Spleen (tissue), 11 donors: Measurements from ENCODE around the gene SRGAP3. TPM values are rescaled to one million over a fixed set of nuclear protein-coding genes. Genes with fewer than 3 reads are reported as not detected.

ENCODE experiments used
- DNase-seq: peaks from one replicate; pipeline ENCODE4 v3.0.0-alpha.2; 2020
- H3K27ac ChIP-seq, 8 donors: fragments of 200-600 bp; sonication (generic) in 7 of 8; 1 replicate in 4 of 8; 2 replicates in 4 of 8; pipeline versions ENCODE4 v1.5.0 to v1.8.0; 2016 to 2021; ENCODE audit warnings: inconsistent platforms in 4 of 8, mild to moderate bottlenecking in 4 of 8, moderate library complexity in 1 of 8
- H3K27me3 ChIP-seq, 7 donors: fragments of 200-600 bp; sonication (generic) in 6 of 7; replicated peaks in 1 of 7; 1 replicate in 4 of 7; 2 replicates in 3 of 7; pipeline versions ENCODE4 v1.5.0 to v1.8.0; 2016 to 2021; ENCODE audit warnings: inconsistent platforms in 3 of 7, mild to moderate bottlenecking in 1 of 7
- H3K36me3 ChIP-seq, 6 donors: fragments of 200-600 bp; sonication (generic) in 5 of 6; 1 replicate in 4 of 6; 2 replicates in 2 of 6; pipeline versions ENCODE4 v1.5.0 to v1.8.0; 2016 to 2021; ENCODE audit warnings: inconsistent platforms in 2 of 6
- H3K4me1 ChIP-seq, 6 donors: fragments of 200-600 bp; sonication (generic) in 5 of 6; 1 replicate in 3 of 6; 2 replicates in 3 of 6; pipeline versions ENCODE4 v1.5.0 to v1.8.0; 2016 to 2021; ENCODE audit warnings: inconsistent platforms in 3 of 6
- H3K4me3 ChIP-seq, 8 donors: fragments of 200-600 bp; sonication (generic) in 7 of 8; 1 replicate in 4 of 8; 2 replicates in 4 of 8; pipeline versions ENCODE4 v1.5.0 to v1.8.0; 2016 to 2021; ENCODE audit warnings: inconsistent platforms in 4 of 8, mild to moderate bottlenecking in 4 of 8, moderate library complexity in 2 of 8
- H3K9me3 ChIP-seq, 8 donors: fragments of 200-600 bp; sonication (generic) in 7 of 8; 1 replicate in 4 of 8; 2 replicates in 4 of 8; pipeline versions ENCODE4 v1.5.0 to v1.8.0; 2016 to 2021; ENCODE audit warnings: inconsistent platforms in 4 of 8
- POLR2A ChIP-seq, 3 donors: fragments of 450-650 bp; IDR thresholded peaks; one replicate each; pipeline ENCODE4 v1.5.1; 2017; ENCODE audit warnings: antibody characterized with exemption in 3 of 3, mild to moderate bottlenecking in 1 of 3
- POLR2AphosphoS5 ChIP-seq, 3 donors: sonication (generic); formaldehyde crosslinking; IDR thresholded peaks; one replicate each; pipeline ENCODE4 v1.5.1; 2017; ENCODE audit warnings: antibody characterized with exemption in 3 of 3
- WGBS, 5 donors: extraction: QIAGEN DNeasy Blood & Tissue Kit in 3 of 5; methylation state at CpG; one replicate each; pipeline versions ENCODE4 v1.1.5 to v1.1.7; 2013 to 2018; 5-methylcytosine and 5-hydroxymethylcytosine counted together
- intact Hi-C: fragments of 100-400 bp; cut with DNase I; formaldehyde crosslinking; loops from one replicate; pipeline ENCODE4 v1.15.0; 2023; ENCODE audit warnings: low total_unique reads
- polyA plus RNA-seq, 3 donors: library from polyadenylated mRNA; stranded (reverse); fragments of 200-250 nt; gene quantifications; one replicate each; pipeline ENCODE4 v1.2.1, GENCODE V29; 2013
- total RNA-seq, 7 donors: library from RNA; depleted of rRNA in 3 of 7; stranded (reverse); fragments of >200 nt in 3 of 7; fragmentation: NEBNext Ultra II Directional in 4 of 7; extraction: Animal tissue kit (Norgen Biotek cat#: 25700) in 4 of 7; gene quantifications; one replicate each; pipeline versions ENCODE4 v1.1.0 to v1.2.1, GENCODE V29; 2016 to 2021
- TF ChIP-seq, protein P1 (sequence below), 11 experiments: fragments of 200-600 bp in 7 of 11; fragments of 450-650 bp in 4 of 11; sonication (generic) in 4 of 11; IDR thresholded peaks in 8 of 11; conservative IDR thresholded peaks in 3 of 11; 1 replicate in 7 of 11; 2 replicates in 4 of 11; pipeline versions ENCODE4 v1.4.0 to v1.8.0; 2016 to 2021; ENCODE audit warnings: antibody characterized with exemption in 11 of 11, inconsistent platforms in 4 of 11, mild to moderate bottlenecking in 1 of 11
- donor health status: healthy with polysubstance abuse.
- donor health status: DM: no; HTN: no; CAD: no; lungs with moderate emphysema.
- donor health status: DM: no; HTN: no; CAD: no.
- donor health status: Bipolar disorder and iron deficiency.
- donor health status: healthy.
- donor health status: DM: no; HTN: no; CAD: no.
- donor health status: DM: yes; HTN: yes; CAD: no.

The SRGAP3 gene
- total and polyA plus RNA-seq, 10 donors = 0.54 to 10.3 (median 6.4) TPM

GRCh38 chr3:9119331-9119730 lies 130.1 kb downstream of the SRGAP3 start:
- H3K36me3 ChIP-seq = no peaks in the 10 kb centered on the region
- H3K27ac ChIP-seq = no peak overlapping the region
- intact Hi-C loops = no loop called here
- no peak overlapping the region for H3K4me3 ChIP-seq
- H3K9me3 ChIP-seq = no peaks in the 10 kb centered on the region
- TF ChIP-seq POLR2AphosphoS5 (IDR thresholded peaks at IDR 0.05) = no peak
- TF ChIP-seq, protein P1, sequence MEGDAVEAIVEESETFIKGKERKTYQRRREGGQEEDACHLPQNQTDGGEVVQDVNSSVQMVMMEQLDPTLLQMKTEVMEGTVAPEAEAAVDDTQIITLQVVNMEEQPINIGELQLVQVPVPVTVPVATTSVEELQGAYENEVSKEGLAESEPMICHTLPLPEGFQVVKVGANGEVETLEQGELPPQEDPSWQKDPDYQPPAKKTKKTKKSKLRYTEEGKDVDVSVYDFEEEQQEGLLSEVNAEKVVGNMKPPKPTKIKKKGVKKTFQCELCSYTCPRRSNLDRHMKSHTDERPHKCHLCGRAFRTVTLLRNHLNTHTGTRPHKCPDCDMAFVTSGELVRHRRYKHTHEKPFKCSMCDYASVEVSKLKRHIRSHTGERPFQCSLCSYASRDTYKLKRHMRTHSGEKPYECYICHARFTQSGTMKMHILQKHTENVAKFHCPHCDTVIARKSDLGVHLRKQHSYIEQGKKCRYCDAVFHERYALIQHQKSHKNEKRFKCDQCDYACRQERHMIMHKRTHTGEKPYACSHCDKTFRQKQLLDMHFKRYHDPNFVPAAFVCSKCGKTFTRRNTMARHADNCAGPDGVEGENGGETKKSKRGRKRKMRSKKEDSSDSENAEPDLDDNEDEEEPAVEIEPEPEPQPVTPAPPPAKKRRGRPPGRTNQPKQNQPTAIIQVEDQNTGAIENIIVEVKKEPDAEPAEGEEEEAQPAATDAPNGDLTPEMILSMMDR (IDR thresholded peaks at IDR 0.05 in 8 of 11, conservative IDR thresholded peaks at IDR 0.05 in 3 of 11) = no peak
- no peak for TF ChIP-seq POLR2A (IDR thresholded peaks at IDR 0.05)
- no peaks in the 10 kb centered on the region for H3K4me1 ChIP-seq
- WGBS, 5 donors = 36 to 62% (median 43%) methylated on average over 4 of the region's 4 CpGs
- no peaks in the 10 kb centered on the region for H3K27me3 ChIP-seq
- no peak for DNase-seq

GRCh38 chr3:9118222-9118621 lies 131.2 kb downstream of the SRGAP3 start:
- TF ChIP-seq POLR2A (IDR thresholded peaks at IDR 0.05) = no peak
- TF ChIP-seq POLR2AphosphoS5 (IDR thresholded peaks at IDR 0.05) = no peak
- TF ChIP-seq, protein P1 (IDR thresholded peaks at IDR 0.05 in 8 of 11, conservative IDR thresholded peaks at IDR 0.05 in 3 of 11) = no peak
- H3K9me3 ChIP-seq = no peaks in the 10 kb centered on the region
- 77 to 94% (median 90%) methylated on average over 2 of the region's 2 CpGs for WGBS, 5 donors
- no peaks in the 10 kb centered on the region for H3K36me3 ChIP-seq
- H3K27me3 ChIP-seq = no peaks in the 10 kb centered on the region
- no peak overlapping the region for H3K27ac ChIP-seq
- H3K4me1 ChIP-seq = no peaks in the 10 kb centered on the region
- no peak overlapping the region for H3K4me3 ChIP-seq
- no peak for DNase-seq
- intact Hi-C loops = no loop called here

GRCh38 chr3:9117220-9117619 lies 132.2 kb downstream of the SRGAP3 start:
- no peaks in the 10 kb centered on the region for H3K27me3 ChIP-seq
- H3K4me1 ChIP-seq = no peaks in the 10 kb centered on the region
- no peak for DNase-seq
- no peak overlapping the region for H3K27ac ChIP-seq
- intact Hi-C loops = no loop called here
- TF ChIP-seq POLR2AphosphoS5 (IDR thresholded peaks at IDR 0.05) (no peak), POLR2A (IDR thresholded peaks at IDR 0.05) (no peak)
- TF ChIP-seq, protein P1 (IDR thresholded peaks at IDR 0.05 in 8 of 11, conservative IDR thresholded peaks at IDR 0.05 in 3 of 11) = no peak
- 80 to 92% (median 90%) methylated on average over 1 of the region's 1 CpG for WGBS, 5 donors
- H3K4me3 ChIP-seq = no peak overlapping the region
- H3K9me3 ChIP-seq = no peaks in the 10 kb centered on the region
- H3K36me3 ChIP-seq = no peaks in the 10 kb centered on the region

DNA sequence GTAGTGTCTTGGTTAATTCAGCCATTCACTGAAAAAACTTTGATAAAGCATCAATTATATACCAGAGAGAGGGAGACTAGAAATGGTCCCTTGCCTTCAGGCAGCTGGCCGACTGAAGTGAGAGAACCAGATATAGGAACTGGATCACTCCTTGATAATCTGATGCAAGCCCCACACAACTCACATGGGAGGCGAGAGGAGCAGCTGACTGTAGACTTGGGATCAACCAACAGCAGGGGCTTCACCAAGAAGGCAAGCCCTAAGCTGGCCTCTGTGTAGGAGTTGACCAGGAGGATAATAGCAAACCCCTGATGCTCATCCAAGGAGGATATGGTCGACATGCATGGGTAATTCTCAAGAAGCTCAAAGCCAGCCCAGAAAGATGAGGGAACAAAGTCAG lies 133.1 kb downstream of the SRGAP3 start:
- intact Hi-C loops = no loop called here
- TF ChIP-seq, protein P1 (IDR thresholded peaks at IDR 0.05 in 8 of 11, conservative IDR thresholded peaks at IDR 0.05 in 3 of 11) = no peak
- TF ChIP-seq POLR2AphosphoS5 (IDR thresholded peaks at IDR 0.05) (no peak), POLR2A (IDR thresholded peaks at IDR 0.05) (no peak)
- Histone ChIP-seq H3K9me3 (no peaks in the 10 kb centered on the region), H3K27ac (no peak overlapping the region), H3K4me3 (no peak overlapping the region), H3K36me3 (no peaks in the 10 kb centered on the region), H3K4me1 (no peaks in the 10 kb centered on the region), H3K27me3 (no peaks in the 10 kb centered on the region)
- DNase-seq = no peak
- 64 to 86% (median 80%) methylated on average over 3 of the region's 3 CpGs for WGBS, 5 donors
